Uterus (tissue), 4 donors: ENCODE measurements around the gene BMP8A. TPM values are rescaled to one million over a fixed set of nuclear protein-coding genes. Genes with fewer than 3 reads are reported as not detected.
"Not testable (repeated sequence)": the region's sequence is repeated elsewhere in the genome, so short reads cannot be mapped to it uniquely, and the experiment has no call there.

Experiments
- DNase-seq, 2 donors: peaks; one replicate each; pipeline ENCODE4 v3.0.0-alpha.2; 2019 to 2020
- H3K27ac ChIP-seq, 2 donors: fragments of 200-600 bp; sonication (generic); 1 replicate in 1 of 2; 2 replicates in 1 of 2; pipeline ENCODE4 v1.5.1; 2016 to 2018
- H3K27me3 ChIP-seq, 2 donors: fragments of 200-600 bp; sonication (generic); one replicate each; pipeline ENCODE4 v1.5.1; 2018 to 2019; ENCODE audit warnings: control low read depth in 1 of 2
- H3K36me3 ChIP-seq, 2 donors: fragments of 200-600 bp; sonication (generic); one replicate each; pipeline ENCODE4 v1.5.1; 2019; ENCODE audit warnings: control low read depth in 1 of 2
- H3K4me1 ChIP-seq, 2 donors: fragments of 200-600 bp; sonication (generic); one replicate each; pipeline ENCODE4 v1.5.1; 2018 to 2019; ENCODE audit warnings: control low read depth in 1 of 2
- H3K4me3 ChIP-seq, 2 donors: fragments of 200-600 bp; sonication (generic); 1 replicate in 1 of 2; 2 replicates in 1 of 2; pipeline ENCODE4 v1.5.1; 2018 to 2019; ENCODE audit warnings: mild to moderate bottlenecking in 1 of 2
- H3K9me3 ChIP-seq, 2 donors: fragments of 200-600 bp; sonication (generic); one replicate each; pipeline ENCODE4 v1.5.1; 2019; ENCODE audit warnings: control low read depth in 1 of 2
- POLR2A ChIP-seq, 2 donors: fragments of 450-650 bp; IDR thresholded peaks; one replicate each; pipeline ENCODE4 v1.6.1; 2016; ENCODE audit warnings: antibody characterized with exemption in 2 of 2, mild to moderate bottlenecking in 1 of 2, moderate library complexity in 1 of 2
- intact Hi-C: fragments of 100-400 bp; cut with DNase I; formaldehyde crosslinking; loops from one replicate; pipeline ENCODE4 v1.15.1; 2023; ENCODE audit warnings: low total_unique reads
- total RNA-seq, 4 donors: library from RNA; depleted of rRNA in 3 of 4; stranded (reverse); fragments of >200 nt in 3 of 4; gene quantifications; one replicate each; pipeline versions ENCODE4 v1.1.0 to v1.2.4, GENCODE V29; 2014 to 2023
- TF ChIP-seq, protein P1 (sequence below), 4 experiments: fragments of 200-600 bp in 2 of 4; fragments of 450-650 bp in 2 of 4; sonication (generic) in 2 of 4; IDR thresholded peaks; one replicate each; pipeline ENCODE4 v1.5.1; 2016 to 2019; ENCODE audit warnings: antibody characterized with exemption in 4 of 4, mild to moderate bottlenecking in 2 of 4, moderate library complexity in 1 of 4
- donor health status: DM: yes; HTN: yes; CAD: no.

Gene BMP8A
- total RNA-seq, 4 donors from 2014 or later = 1.8 to 8.3 (median 2.7) TPM; not detected in 1

DNA sequence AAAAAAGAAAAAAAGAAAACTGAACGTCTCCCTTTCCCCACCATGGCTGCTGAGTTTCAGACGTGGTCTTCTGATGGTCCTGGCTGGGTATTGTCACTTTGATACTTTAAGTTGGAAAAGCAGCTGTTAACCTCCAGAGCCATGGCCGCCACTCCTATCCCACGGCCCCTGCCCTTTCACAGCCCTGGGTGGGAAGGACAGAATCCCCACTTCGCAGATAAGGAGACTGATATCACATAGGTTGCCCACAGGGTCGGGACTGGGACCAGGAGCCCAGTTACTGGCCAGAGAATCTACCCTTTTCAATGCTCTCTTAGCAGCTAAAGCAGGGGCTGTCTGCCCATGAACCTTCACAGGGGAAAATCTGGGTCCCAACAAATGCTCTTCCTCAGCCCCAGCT lies 16.8 kb downstream of the BMP8A start:
- Histone ChIP-seq H3K27me3 (no peaks in the 10 kb centered on the region), H3K27ac (peak overlapping the region in 1 of 2 donors; percentile 52), H3K9me3 (no peaks in the 10 kb centered on the region), H3K4me1 (no peaks in the 10 kb centered on the region), H3K36me3 (no peaks in the 10 kb centered on the region), H3K4me3 (no peak overlapping the region)
- intact Hi-C loops = no loop called here
- no peak for DNase-seq
- TF ChIP-seq POLR2A (IDR thresholded peaks at IDR 0.05) = no peak
- TF ChIP-seq, protein P1, sequence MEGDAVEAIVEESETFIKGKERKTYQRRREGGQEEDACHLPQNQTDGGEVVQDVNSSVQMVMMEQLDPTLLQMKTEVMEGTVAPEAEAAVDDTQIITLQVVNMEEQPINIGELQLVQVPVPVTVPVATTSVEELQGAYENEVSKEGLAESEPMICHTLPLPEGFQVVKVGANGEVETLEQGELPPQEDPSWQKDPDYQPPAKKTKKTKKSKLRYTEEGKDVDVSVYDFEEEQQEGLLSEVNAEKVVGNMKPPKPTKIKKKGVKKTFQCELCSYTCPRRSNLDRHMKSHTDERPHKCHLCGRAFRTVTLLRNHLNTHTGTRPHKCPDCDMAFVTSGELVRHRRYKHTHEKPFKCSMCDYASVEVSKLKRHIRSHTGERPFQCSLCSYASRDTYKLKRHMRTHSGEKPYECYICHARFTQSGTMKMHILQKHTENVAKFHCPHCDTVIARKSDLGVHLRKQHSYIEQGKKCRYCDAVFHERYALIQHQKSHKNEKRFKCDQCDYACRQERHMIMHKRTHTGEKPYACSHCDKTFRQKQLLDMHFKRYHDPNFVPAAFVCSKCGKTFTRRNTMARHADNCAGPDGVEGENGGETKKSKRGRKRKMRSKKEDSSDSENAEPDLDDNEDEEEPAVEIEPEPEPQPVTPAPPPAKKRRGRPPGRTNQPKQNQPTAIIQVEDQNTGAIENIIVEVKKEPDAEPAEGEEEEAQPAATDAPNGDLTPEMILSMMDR (IDR thresholded peaks at IDR 0.05) = no peak

DNA sequence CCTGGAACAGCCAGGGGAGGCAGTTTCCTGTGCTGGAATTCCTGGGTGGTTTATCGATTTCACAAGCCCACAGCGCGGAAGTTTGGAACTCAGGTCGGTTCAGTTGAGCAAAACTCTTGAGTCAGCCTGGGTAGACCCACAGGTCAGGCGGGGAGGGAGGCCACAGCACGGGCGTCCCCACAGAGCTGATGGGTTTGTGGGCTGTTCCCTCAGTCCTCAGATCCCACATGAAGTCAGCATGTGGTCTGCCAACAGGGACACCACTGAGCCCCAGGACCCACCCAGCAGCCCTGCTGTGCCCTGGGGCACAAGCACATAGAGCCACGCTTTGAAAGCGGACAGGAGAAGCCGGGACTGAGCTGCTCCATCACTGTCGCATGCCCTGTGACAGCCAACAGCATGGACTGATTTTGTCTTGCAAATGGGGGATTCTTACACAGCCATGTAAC lies 17.4 kb downstream of the BMP8A start:
- peak overlapping the region; percentile 23 to 52 for H3K27ac ChIP-seq
- no peaks in the 10 kb centered on the region for H3K9me3 ChIP-seq
- TF ChIP-seq POLR2A (IDR thresholded peaks at IDR 0.05) = no peak
- TF ChIP-seq, protein P1 (IDR thresholded peaks at IDR 0.05) = no peak
- DNase-seq = no peak
- no peaks in the 10 kb centered on the region for H3K36me3 ChIP-seq
- H3K27me3 ChIP-seq = no peaks in the 10 kb centered on the region
- H3K4me1 ChIP-seq = no peaks in the 10 kb centered on the region
- no peak overlapping the region for H3K4me3 ChIP-seq
- intact Hi-C loops = no loop called here

DNA sequence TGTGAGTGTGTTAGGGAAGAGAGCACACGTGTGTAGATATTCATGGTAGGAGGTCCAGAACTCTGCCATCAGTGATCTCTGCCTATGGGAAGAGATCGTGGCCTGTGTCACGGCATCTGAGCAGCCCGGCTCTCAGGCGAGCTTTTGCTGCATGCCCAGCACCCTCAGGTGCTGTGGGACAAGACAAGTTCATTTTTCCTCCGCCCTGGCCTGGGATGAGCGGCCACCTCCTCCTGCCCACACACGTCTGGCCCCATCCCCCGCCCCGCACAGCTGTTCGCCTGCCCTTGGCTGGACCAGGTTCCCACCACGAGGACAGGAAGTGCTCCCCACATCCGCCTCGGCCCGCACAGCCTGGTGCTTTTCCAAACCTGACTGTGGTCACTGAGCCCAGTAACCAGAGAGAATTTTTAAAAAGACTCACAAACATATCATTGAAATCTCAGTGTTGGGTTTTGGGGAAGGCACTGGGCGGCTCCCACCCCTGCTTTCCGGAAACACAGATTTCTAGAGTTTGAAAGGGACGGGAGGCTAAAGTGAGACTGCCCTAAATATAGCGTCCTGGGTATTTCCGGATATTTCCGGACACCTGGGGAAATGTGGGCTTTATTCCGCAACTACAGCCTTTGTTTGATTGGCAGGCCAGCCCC lies 18.0 kb downstream of the BMP8A start:
- TF ChIP-seq POLR2A (IDR thresholded peaks at IDR 0.05) = no peak
- TF ChIP-seq, protein P1 (IDR thresholded peaks at IDR 0.05) = no peak
- peak; percentile 52 to 61 for DNase-seq
- H3K27ac ChIP-seq = peak overlapping the region; percentile 23 to 52

DNA sequence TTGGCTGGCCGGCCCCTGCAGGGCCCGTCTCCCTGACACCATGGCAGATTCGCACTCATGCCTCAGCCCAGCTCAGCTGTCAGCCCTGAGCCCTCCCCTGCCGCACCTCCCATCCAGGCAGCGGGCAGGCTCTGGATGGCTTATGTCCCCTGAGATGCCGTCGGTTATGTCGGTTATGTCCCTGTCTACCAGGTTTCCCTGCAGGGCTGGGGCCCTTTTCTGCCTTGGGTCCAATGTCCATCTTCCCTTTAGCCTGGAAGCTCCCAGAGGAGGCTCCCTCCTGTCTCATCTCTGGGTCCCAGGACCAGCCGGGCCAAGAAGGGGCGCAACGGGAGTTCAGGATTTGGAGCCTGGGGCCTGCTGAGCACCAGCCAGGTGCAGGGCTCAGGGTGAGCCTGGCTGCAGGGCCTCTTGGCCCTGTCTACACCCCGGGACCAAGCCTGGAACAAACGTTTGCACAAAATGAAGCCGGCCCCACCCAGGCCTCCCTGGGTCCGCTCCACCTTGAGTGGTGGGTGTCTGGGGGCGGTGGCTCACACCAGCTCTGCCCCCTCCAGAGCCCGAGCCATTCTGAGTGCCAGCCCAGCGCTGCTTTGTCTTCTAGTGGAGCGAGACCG lies 19.2 kb downstream of the BMP8A start:
- H3K27me3 ChIP-seq, DNase-seq, H3K27ac ChIP-seq, H3K4me3 ChIP-seq, H3K36me3 ChIP-seq, H3K9me3 ChIP-seq, intact Hi-C loops, H3K4me1 ChIP-seq: not testable (repeated sequence)

More for the DNA sequence above, 18.0 kb downstream of the BMP8A start:
- intact Hi-C loops = no loop called here
- no peak overlapping the region for H3K4me3 ChIP-seq
- no peaks in the 10 kb centered on the region for H3K4me1 ChIP-seq
- no peaks in the 10 kb centered on the region for H3K9me3 ChIP-seq
- no peaks in the 10 kb centered on the region for H3K36me3 ChIP-seq
- H3K27me3 ChIP-seq = no peaks in the 10 kb centered on the region

DNA sequence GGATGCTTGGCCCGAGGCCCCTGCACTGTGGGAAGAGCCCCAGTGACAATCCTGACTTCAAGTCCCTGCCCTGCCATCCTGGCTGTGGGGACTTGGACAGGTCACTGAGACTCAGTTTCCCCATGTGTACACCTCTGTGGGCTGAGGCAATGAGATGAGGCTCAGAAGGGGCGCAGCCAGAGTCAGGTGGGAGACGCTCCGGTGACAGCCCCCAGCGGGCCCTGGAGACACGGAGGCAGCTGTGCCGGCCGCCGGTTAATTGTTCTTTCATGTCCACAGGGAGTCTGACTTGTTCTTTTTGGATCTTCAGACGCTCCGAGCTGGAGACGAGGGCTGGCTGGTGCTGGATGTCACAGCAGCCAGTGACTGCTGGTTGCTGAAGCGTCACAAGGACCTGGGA lies 20.0 kb downstream of the BMP8A start:
- H3K27ac ChIP-seq, H3K27me3 ChIP-seq, DNase-seq, intact Hi-C loops, H3K4me3 ChIP-seq, H3K4me1 ChIP-seq, H3K9me3 ChIP-seq, H3K36me3 ChIP-seq: not testable (repeated sequence)

DNA sequence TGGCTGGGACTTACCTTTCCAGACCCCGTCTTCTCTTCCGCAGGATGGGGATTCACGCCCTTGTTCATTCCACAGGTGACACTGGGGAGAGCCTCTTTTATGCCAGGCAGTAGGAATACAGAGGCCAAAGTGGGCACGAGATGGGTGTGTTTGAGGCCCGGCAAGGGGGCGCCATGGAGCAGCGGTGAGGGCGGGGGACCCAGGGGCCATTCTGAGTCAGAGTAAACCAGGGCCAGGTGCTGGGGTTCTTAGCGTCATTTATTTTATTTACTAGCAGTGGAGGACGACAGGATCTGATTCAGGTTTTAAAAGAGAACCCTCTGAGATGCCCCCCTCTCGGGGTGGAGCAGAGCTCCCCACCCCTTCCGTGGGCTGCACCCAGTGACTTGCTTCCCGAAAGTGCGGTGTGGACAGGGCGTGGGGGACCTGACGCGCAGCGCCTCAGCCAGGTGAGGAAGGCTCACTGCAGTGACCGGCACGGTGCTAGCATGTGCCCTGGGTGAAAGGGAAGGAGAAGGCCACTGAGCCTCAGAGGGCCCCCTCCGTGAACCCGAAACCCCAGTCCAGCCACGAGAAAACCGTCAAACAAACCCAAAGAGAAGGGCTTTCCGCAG lies 20.9 kb downstream of the BMP8A start:
- H3K4me3 ChIP-seq, H3K4me1 ChIP-seq, H3K27me3 ChIP-seq, H3K36me3 ChIP-seq, H3K9me3 ChIP-seq, H3K27ac ChIP-seq, intact Hi-C loops, DNase-seq: not testable (repeated sequence)

DNA sequence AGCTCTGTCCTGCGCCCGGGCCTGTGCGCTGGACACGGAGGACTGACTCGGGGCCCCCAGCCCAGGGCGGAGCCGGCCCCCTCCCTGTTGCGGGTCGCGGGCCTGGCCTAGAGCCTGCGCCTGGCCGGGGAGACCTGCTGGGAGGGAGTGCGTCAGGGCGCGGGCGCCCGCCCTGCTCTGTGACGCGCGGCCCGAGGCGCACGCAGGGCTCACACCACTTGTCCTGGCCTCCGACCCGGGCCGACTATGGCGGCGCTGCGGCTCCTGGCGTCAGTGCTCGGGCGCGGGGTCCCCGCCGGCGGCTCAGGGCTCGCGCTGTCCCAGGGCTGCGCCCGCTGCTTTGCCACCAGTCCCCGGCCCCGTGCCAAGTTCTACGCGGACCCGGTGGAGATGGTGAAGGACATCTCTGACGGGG lies 23.3 kb downstream of the BMP8A start:
- intact Hi-C loops = not testable (repeated sequence)
- peak overlapping the region in 1 of 2 donors; percentile 36 for H3K4me3 ChIP-seq
- peak in 1 of 2 donors; percentile 33 for DNase-seq

DNA sequence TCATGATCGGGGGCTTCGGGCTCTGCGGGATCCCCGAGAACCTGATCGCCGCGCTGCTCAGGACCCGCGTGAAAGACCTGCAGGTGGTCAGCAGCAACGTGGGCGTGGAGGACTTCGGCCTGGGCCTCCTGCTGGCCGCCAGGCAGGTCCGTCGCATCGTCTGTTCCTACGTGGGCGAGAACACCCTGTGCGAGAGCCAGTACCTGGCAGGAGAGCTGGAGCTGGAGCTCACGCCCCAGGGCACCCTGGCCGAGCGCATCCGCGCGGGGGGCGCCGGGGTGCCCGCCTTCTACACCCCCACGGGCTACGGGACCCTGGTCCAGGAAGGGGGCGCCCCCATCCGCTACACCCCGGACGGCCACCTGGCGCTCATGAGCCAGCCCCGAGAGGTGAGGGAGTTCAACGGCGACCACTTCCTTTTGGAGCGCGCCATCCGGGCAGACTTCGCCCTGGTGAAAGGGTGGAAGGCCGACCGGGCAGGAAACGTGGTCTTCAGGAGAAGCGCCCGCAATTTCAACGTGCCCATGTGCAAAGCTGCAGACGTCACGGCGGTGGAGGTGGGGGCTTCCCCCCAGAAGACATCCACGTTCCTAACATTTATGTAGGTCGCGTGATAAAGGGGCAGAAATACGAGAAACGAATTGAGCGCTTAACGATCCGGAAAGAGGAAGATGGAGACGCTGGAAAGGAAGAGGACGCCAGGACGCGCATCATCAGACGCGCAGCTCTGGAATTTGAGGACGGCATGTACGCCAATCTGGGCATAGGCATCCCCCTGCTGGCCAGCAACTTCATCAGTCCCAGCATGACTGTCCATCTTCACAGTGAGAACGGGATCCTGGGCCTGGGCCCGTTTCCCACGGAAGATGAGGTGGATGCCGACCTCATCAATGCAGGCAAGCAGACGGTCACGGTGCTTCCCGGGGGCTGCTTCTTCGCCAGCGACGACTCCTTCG lies 24.0 kb downstream of the BMP8A start:
- H3K27me3 ChIP-seq, intact Hi-C loops: not testable (repeated sequence)
- H3K4me3 ChIP-seq = peak overlapping the region in 1 of 2 donors; percentile 39

More for the DNA sequence above, 23.3 kb downstream of the BMP8A start:
- H3K27ac ChIP-seq = peak overlapping the region in 1 of 2 donors; percentile 49
- H3K36me3 ChIP-seq, H3K4me1 ChIP-seq, H3K27me3 ChIP-seq, H3K9me3 ChIP-seq: not testable (repeated sequence)

DNA sequence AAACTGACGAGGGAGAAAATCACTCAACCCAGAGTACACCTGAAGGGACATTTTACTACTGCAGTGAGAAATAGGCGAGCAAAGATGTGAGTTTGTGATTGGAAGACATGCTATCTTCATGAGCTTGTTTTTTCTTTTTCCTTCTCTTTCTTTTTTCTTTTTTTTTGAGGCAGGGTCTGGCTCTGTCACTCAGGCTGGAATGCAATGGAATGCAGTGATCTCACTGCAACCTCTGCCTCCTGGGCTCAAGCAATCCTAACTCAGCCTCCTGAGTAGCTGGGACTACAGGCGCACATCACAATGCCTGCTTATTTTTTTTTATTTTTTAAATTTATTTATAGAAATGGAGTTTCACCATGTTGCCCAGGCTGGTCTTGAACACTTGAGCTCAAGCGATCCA lies 25.4 kb downstream of the BMP8A start:
- intact Hi-C loops, H3K9me3 ChIP-seq, H3K4me1 ChIP-seq, H3K27ac ChIP-seq, DNase-seq, H3K4me3 ChIP-seq, H3K27me3 ChIP-seq, H3K36me3 ChIP-seq: not testable (repeated sequence)

More for the DNA sequence above, 24.0 kb downstream of the BMP8A start:
- not testable (repeated sequence) for H3K9me3 ChIP-seq, H3K27ac ChIP-seq, H3K4me1 ChIP-seq, DNase-seq, H3K36me3 ChIP-seq
